Middle frontal gyrus (tissue), 1 donor: ENCODE results near the gene LMX1A.

Source experiments
- DNase-seq: peaks from one replicate; pipeline ENCODE4 v3.0.0-alpha.2; 2015; ENCODE audit warnings: low spot score; ENCODE audit errors: extremely low spot score

The LMX1A gene

DNA sequence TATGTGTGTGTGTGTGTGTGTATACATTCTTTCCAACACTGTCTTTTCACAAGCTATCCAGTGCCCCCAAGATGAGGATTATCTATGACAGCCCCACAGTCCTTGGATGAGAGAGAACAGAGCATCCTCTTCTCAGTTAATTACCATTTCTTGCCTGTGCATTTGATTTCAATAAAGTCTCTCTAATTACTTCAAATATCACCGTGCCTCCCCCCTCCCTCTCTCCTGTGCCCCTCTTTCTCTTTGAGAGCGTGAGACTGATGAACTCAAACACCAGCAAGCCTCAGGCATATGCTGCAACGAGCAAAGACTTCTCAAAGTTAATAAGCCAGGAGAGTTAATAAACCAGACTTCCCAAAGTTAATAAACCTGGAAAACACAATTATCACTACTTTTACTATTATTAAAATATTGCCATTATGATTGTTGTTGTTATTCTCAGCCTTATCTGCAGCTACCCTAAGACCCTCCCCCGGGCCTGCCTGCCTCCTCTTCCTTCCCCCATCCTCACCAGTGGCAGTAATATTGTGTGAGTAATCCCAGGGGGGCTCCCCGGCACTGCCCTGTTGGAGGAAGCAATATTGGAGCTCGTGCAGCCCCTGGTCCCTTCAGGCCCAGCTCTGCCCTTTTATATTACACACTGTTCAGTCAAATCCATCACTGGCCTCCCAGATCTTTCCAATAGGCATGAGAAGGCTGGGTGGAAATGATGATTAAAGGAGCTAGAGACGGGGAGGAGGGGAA lies 30.9 kb downstream of the LMX1A start:
- DNase-seq, result no peak

DNA sequence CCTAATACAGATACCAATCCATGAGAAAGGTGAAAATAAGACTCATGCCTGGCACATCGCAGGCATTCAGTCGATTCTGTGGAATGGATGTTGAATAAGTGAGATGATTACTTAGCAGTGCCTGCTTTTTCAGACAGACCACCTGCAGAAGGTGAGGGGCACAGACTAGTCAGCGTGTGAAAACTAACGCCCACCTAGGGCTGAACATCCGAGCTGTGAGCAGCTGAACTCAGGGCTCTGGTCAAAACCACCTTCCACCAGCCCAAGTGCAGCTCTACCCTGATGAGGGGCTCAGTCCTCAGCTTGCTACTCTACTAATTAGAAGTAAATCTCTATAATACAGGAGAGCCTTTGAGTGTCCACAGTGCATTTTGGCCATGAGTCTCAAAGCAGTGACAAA lies 32.5 kb downstream of the LMX1A start:
- DNase-seq, result no peak

- DNase-seq, result no peak
Observed at GRCh38 chr1:165317612-165318011, 38.9 kb downstream of the LMX1A start.

DNA sequence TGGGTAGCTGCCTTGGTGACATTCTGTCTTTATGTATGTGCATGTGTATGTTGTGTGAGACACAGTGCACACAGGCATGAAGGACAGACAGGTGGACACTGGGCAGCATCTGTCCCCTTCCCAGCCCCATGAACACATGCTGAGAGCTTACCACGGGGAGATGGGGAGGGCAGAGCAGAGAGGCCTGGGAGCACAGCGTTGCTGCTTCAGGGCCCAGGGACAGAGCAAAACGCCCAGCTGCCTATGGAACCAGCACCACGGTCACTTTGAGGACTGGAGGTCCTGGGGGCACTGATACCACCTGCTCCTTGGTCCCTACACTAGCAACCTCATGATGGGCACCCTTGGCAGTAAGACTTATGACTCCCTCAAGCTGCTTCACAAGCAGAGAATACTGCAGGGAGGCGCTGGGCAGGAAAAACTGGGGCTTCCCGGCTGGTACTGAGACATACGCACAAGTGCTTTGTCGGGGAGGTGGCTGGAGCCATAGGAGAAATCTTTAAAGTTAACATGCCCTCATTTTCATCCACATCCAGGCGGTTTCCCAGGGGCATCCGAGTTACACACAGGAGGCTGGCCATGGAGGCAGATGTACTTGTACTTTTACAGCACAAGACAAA lies 40.3 kb downstream of the LMX1A start:
- no peak for DNase-seq

DNA sequence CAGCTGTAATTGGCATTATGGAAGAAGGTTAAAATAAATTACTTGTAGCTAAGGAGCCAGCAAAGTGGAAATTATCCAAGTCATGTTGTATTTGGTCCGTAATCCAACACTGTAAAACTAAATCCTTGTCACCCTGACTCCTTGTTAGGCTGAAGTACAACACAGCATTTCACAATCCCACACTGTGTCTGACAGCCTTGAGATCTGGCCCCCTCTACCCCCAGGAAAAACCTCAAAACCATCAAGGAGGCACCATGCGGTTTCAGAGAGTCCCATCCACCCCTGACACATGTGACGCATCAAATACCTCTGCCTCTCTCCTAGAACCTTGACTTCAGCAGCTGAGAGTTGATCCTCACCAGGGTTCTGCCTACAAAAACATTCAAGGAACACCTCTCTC lies 41.0 kb downstream of the LMX1A start:
- no peak for DNase-seq

GRCh38 chr1:165313903-165314302 lies 42.6 kb downstream of the LMX1A start:
- no peak for DNase-seq

GRCh38 chr1:165312591-165312990 lies 43.9 kb downstream of the LMX1A start:
- no peak for DNase-seq

- no peak for DNase-seq
Observed at GRCh38 chr1:165306543-165307434, 49.7 kb downstream of the LMX1A start.

DNA sequence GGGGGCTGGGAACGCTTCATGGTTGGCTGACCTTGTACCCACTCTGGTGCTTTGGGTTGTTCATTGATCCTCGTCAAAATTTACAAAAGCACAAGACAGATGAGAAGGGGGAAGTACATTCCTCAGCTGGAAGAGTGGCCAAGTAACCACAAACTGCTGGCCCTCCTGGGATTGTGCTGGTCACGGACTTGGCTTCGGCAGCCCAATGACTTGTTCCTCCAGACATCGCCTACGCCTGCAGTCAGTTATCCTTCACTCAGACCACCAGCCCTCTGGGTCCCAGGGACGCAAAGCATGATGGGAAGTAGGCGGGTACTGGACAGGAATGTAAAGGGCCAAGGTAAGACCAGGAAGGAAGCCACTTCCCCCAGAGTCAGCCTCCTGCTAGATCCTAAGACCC lies 53.1 kb downstream of the LMX1A start:
- DNase-seq, result no peak

GRCh38 chr1:165300400-165300903 lies 56.1 kb downstream of the LMX1A start:
- DNase-seq, result no peak

GRCh38 chr1:165298203-165298820 lies 58.2 kb downstream of the LMX1A start:
- no peak for DNase-seq

- DNase-seq, result no peak
Observed at GRCh38 chr1:165296205-165296604, 60.3 kb downstream of the LMX1A start.

DNA sequence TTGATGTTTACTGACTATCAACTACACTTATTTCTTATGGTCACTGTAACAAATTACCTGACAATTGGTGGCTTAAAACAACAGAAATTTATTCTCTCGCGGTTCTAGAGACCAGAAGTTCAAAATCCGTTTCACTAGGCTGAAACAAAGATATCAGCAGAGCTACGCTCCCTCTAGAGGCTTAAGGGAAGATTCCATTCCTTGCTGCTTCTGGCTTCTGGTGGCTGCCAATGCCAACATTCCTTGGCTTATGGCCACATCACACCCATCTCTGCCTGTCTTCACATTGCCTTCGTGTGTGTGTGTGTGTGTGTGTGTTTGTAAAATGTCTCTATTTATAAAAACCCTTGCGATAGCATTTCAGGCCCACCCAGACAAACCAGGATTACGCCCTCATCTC lies 66.4 kb downstream of the LMX1A start:
- no peak for DNase-seq

GRCh38 chr1:165289556-165289955 lies 67.0 kb downstream of the LMX1A start:
- no peak for DNase-seq

GRCh38 chr1:165288350-165289120 lies 68.0 kb downstream of the LMX1A start:
- DNase-seq, result no peak

DNA sequence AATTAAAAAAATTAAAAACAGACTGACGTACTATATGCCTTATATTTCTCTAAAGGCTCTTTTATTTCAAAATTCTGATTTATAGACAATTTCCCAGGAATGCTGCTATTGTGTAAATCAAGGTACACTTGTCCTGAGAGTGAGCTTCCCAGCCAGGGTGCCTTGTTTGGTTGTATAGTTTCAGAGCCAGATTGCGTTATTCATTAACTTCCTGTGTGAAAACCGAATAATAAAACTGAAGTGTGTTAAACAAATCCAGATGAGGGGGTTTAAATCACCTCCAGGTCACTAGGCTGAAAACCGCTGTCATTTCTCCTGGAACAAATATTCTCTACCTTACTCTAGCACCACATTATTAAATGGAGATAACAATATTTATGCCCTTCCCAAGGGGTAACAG lies 68.7 kb downstream of the LMX1A start:
- DNase-seq, result no peak

DNA sequence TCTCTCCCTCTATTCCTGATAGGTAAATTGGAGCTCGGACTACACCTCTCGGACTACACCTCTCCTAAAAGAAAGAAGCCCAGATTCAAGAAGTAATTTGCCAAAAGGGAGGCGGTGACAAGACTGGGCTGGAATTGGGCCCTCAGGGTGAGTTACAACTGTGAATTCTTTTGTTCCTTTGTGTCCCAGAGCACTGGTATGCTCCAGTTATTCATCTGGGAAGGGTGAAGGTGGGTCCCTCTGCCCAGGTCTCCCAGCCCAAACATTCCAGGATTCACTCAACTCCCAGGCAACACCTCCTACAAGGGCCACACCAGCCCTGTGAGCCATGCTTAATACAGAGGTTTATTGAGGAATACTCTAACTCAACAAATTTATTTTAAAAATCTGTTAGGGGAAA lies 69.2 kb downstream of the LMX1A start:
- DNase-seq, result no peak

GRCh38 chr1:165284454-165284853 lies 72.1 kb downstream of the LMX1A start:
- no peak for DNase-seq

DNA sequence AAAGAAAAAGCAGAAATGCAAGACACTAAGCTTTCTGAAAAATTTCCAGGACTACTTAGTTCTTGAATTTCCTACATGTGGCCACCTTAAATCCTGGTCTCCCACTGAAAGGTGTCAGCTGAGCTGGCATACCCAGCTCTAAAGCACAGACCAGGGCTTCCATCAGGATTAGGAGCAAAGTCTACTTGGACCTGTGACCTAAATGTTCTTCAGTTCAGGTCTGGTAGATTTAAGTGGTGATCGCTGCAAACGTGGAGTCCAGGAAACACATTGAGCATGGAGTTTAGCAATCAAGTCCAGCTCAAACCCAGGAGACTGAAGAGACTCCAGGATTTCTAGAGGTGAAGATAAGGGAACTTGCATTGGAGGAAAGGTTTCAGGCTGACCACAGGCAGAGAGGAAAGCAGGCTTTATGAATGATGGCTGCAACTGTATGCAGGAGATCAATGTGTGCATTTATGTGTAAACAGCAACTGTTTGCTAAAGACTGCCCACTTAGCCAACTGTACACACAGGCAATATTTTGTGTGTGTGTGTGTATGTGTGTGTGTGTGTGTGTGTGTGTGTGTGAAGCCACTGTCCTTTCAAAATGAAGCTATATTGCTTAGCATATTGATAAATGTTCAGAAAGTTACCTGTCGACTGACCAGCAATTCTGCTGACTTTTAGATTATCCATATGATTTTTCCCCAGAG lies 75.2 kb downstream of the LMX1A start:
- DNase-seq, result no peak

DNA sequence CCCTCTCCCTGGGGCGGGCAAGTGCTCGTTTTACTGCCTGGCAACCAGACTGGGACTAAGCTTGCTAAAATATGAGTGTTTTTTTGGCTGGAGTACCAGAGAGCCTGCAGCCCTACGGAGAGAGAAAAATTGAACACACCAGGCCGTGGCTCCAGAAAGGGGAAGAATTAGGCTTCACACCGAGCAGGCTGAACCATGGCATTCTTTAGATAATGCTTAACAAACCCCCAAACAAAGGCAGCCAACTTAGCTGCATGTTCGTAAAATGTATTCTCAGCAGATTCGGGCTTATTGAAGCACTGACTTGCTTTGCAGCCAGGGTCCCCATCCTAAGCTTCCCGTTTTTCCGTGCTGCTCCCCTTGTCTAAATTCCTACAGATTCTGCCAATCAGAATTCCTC lies 76.6 kb downstream of the LMX1A start:
- no peak for DNase-seq
